SK-N-DZ (cell line): ENCODE data around the gene PPM1E. TPM values are rescaled to one million over a fixed set of nuclear protein-coding genes. Genes with fewer than 3 reads are reported as not detected.
"Not testable (repeated sequence)": the region's sequence is repeated elsewhere in the genome, so short reads cannot be mapped to it uniquely, and the experiment has no call there.

Source experiments
- DNase-seq: peaks from one replicate; pipeline ENCODE4 v3.0.0-alpha.2; 2015; ENCODE audit warnings: low spot score
- polyA plus RNA-seq, 2 experiments: library from polyadenylated mRNA; depleted of rRNA; stranded (reverse); fragments of >200 nt; gene quantifications; 2 replicates each; pipeline ENCODE4 v1.2.3, GENCODE V29; 2014

Gene PPM1E
- polyA plus RNA-seq (2014; cell fraction: cytosol; rRNA removed) = 19.4 and 22.1 TPM in 2 replicates
- polyA plus RNA-seq (2014; cell fraction: nucleus; rRNA removed) = 13.4 and 17.3 TPM in 2 replicates

DNA sequence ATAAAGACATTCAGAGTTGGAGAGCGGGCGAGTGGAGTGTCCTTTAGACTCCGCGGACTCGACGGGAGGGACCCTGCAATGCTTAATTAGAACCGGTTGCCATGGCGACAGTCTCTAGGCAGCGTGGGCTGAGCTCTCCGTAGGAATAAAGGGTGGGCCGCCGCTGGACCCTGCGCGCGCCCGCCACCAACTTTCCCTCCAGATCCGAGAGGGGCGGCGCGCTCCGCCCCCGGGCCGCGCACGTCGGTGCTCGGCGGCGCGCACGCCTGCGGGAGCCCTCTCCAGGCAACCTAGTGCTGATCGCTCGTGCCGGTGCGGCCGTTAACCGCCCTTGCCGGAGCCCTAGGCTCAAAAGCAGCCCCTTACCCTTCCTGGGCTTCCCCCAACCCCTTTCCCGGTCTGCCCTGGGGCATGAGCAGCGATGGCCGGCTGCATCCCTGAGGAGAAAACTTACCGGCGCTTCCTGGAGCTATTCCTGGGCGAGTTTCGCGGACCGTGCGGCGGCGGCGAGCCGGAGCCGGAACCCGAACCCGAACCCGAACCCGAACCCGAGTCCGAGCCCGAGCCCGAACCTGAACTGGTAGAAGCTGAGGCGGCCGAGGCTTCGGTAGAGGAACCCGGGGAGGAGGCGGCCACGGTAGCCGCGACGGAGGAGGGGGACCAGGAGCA, at the start of gene PPM1E:
Gene PPM1E, plus strand, starts transcription at position 278 of the 669 bp plus-strand sequence.
- DNase-seq = peak; percentile 97

DNA sequence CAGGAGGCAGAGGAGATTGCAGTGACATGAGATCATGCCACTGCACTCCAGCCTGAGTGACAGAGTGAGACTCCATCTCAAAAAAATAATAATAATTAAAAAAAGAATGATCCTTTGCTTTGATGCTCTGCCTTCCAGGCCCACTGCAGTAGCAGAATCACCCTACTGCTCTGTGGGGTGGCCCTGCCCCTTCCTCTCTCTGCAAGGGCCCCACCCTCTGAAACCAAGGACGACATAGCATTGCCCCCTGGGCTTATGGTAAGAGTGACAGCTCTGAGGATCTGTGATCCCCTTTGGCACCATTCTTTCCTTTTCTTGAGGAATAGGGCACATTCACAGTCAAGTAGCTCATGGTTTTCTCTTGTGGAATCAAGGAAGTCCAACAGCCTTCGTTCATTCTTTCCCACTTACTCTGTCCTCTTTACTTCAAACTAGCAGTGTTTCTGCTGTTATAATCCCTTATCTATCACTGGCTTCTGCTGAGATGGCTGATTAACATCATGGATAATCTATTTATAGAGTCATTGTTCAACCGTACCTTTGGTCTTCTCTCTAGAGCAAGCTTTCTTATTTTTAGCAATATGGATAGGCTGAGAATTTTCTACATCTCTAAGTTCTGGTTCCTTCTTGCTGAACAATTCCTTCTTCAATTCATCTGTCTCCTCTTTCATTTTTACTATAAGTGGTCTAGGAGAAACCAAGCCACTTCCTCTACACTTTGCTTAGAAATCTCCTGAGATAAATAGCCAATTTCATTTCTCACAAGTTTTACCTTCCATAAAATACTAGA, 49.1 kb upstream of the PPM1E start:
- DNase-seq = no peak

DNA sequence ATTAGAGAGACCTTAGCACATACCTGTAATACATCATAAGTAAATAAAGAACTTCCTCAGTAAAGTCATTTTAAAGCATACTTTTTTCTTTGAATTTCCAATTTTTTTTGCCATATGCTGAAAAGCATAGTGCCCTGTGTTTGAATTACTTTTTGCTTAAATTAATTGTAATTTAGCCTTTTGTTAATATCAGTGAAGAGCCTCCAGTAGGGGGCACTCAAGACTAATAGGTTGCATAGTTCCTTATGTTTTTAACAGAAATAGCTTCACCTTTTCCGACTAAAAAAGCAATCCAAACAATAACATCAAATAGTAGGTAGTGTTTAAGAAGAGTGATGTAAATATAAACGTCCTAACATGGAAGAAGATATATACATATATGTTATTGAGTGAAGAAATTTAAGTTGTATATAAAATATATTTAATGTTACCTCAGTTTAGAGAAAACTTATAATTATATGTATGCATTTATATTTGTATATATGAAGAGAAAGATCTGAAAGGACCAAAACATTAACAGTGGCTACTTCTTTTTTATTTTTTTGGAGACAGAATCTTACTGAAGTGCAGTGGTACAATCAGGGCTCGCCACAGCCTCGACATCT, 44.6 kb upstream of the PPM1E start:
- peak; percentile 63 for DNase-seq

DNA sequence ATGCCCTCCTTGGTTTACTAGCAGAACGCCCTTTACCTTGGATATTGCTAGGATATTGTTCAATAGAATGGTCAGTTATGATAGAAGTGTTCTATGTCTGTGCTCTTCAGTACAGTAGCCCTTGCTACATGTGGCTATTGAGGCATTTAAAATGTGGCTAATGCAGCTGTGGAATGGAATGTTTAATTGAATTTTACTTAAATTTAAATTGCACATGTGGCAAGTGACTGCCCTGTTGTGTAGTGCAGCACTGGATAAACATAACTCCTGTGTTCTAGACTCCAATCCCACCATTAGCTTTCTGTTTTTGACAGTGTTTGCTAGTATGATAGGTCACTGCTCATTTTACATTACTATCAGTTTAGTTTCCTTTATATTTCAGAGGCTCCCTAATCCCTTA, 33.4 kb upstream of the PPM1E start:
- no peak for DNase-seq

DNA sequence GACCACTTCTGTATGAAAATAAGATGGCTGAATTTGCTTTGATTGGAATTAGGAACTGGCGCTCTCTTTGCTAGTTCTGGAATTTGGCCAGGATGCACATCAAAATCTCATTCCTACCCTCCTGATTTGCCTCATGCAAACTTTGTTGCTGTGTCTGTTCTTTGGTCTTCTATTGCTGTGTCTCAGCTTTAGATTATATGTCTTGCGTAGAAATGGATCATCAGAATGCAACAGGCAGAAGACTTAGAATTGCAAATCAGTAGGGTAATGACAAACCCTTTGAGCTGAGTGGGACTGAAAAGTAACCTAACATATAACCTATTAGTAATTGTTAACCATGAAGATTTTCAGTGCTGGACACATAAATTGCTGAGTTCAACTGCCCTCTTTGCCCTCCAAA, 33.0 kb upstream of the PPM1E start:
- no peak for DNase-seq

DNA sequence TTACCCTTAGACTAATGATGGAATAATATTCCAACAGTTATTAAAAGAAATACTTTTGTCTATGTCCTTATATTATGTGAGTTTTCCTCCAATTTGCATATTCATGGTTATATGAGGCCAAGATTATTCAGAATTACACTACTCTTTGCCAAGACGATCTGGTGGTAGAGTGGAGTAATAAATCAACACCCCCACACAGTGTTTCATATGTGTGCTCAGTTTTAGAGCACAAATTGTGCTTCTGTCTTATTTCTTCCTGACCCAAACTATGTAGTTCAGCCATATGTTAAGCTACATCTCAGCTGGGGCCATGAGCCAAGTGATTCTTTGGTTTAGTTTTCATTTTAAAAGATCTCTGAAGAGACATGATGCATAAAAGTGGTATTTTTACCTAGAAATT, 26.9 kb upstream of the PPM1E start:
- no peak for DNase-seq

DNA sequence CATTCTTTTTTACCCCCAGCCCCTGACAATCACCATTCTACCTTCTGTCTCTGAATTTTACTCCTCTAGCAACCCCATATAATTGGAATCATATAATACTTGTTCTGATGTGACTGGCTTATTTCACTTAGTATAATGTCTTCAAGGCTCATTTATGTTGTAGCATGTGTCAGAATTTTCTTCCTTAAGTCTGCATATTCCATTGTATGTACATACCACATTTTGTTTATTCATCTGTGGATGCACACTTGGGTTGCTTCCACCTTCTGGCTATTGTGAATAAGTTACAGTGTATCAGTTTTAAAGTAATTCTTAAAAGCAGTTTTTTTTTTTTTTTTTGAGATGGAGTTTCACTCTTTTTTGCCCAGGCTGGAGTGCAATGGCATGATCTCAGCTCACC, 24.7 kb upstream of the PPM1E start:
- no peak for DNase-seq

DNA sequence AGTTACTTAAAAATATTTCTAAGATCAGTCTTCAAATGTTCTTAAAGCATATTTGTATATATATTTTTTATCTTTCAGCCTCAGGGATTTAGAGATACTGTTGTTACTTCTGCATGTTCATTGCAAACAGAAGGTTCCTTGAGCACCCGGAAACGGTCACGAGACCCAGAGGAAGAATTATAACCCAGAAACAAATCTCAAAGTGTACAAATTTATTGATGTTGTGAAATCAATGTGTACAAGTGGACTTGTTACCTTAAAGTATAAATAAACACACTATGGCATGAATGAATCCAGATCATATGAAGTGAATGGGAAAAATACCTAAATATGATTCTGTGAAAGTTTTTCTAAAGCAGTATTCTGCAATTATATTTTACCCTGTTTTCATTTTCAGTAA, 21.6 kb upstream of the PPM1E start:
- no peak for DNase-seq

DNA sequence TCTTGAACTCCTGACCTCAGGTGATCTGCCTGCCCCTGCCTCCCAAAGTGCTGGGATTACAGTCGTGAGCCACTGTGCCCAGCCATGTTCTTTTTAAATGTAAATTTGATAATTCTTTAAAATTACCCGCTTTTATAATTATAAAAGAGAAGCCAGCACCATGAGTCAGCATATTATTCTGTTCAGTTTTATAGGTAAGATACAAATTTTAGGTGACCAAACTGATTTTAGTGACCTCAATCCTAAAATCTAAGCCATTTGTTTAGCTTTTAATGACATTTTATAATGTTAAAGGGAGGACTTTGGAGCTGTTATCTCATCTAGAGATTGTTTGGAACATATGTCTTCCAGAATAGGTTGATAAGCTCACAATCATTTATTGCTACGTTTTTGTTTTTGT, 20.8 kb upstream of the PPM1E start:
- no peak for DNase-seq

DNA sequence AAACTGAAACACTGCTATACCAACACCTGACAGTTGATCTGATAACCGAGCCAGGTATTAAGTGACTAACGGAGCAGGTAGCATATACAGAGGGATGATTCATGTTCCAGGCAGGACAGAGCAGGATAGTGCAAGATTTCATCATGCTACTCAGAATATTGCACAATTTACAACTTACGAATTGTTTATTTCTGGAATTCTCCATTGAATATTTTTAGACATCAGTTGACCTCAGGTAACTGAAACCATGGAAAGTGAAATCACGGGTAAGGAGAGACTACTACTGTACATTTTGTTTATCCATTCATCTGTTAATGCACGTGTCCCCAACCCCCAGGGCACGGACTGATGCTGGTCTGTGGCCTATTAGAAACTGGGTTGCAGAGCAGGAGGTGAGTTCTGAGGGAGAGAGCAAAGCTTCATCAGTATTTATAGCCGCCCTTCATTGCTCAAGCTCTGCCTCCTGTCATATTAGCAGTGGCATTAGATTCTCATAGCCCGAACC, 14.5 kb upstream of the PPM1E start:
- no peak for DNase-seq

DNA sequence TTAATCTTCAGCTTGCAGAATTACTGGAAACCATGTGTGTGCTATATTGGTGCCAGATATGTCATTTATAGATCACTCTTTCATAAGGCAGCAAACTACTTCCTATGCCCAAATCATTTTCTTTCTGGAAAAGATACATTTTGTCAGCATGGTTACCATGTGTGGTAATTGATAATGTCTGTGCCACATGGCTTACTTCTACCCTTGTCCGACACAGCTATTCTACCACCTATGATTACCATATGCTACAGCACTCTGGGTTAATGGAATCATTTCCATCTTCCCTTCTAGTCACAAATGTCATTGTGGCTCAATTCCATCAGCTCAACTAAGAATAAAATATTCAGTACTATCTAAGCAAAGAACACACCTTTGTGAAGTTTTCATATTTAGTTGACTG, 8.0 kb upstream of the PPM1E start:
- DNase-seq = no peak

DNA sequence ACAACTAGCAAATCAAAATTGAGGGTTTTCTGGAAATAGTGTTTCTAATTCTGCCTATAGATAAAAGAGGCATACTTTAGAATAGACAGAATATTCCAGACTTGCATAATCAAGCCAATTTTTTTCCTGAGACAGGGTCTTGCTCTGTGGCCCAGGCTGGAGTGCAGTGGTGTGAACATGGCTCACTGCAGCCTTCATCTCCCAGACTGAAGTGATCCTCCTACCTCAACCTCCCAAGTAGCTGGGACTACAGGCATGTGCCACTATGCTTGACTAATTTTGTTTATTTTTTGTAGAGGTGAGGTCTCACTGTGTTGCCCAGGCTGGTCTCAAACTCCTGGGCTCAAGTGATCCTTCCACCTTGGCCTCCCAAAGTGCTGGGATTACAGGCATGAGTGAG, 6.0 kb upstream of the PPM1E start:
- DNase-seq = not testable (repeated sequence)

DNA sequence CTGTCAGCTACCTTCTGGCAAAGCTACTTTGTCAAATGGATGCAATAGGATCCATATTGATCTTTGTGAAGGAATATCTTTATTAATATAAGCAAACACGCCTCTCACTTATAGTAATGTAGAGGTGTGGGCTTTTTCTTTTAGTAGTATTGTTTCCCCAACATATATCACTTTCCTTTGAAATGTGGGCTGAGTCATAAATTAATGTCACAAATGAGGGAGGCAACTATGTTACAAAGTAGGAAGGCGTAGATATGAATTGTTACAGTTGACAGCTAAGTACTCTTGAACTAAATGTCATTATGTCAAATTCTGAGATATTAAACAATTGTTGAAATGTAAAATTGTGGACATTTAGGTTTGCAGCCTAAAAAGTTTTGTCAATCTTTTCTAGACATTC, 2.6 kb upstream of the PPM1E start:
- DNase-seq = no peak

DNA sequence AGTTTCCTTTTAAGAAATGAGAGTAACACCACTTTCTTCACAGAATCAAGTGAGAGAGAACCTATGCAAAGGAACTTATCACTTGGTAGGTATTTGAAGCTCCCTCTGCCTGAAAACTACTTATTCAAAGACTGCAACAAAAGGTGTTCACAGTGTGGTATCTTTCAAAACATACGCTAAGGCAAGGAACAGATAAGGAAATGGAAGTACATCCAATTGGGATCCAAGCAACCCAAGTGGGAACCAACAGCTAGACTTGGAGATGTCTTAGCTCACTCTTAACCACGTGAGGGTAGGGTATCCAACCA, 431 bp upstream of the PPM1E start:
- no peak for DNase-seq

DNA sequence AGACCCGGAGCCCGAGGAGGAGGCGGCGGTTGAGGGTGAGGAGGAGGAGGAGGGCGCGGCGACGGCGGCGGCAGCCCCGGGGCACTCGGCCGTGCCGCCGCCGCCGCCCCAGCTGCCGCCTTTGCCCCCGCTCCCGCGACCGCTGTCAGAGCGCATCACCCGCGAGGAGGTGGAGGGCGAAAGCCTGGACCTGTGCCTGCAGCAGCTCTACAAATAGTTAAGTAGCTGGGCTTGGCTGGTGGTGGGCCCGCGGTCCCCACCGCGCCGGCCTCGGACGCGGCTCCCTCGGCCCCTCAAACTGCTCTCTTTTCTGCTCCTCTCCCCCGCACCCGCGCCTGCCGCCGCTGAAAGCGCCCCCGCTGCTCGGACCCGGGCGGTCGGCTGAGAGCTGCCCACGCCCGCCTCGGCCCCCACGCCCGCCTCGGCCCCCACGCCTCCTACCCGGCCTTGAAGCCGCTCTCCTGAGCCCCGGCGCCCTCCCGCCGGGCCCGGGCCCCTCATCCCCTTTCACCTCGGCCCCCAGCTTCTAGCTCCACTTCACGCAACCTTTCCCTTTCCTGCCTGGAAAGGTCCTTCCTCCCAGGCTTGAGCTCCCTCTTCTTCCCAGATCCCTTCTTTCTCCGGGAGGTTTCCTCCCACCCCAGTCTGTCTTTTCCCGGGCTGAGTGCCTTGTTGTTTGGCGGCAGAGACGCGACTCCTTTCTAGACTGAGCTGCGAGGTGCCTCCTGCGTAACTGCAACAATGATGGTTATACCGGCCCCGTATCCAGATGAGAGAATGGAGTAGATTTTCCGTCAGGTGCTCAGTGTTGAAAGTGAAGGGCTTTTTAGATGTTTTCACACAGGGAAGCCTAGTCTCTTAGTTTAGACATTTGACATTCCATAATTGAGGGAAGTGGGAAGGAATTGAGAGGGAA, 850 bp downstream of the PPM1E start:
- peak; percentile 57 for DNase-seq

DNA sequence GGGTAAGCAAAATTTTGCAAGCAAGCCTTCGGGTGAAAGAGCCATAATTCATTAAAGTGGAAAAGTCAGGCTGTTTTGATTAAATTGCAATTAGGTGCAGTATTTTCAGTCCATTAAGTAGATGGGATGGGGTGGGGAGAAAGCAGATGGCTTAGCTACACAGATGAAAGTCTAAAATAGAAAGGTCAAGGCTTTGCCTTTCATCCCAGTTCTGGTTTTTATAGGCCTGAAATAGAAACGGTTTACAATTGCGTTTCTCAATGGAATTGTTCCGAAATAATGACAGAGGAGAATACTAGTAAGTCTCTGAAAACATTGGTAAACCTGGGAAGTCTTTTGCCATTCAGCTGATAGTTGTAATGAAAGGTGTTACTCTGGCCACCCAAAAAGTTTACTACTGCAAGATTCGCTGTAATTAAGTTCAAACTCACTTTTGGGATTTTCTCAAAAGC, 1.5 kb downstream of the PPM1E start:
- DNase-seq = no peak

DNA sequence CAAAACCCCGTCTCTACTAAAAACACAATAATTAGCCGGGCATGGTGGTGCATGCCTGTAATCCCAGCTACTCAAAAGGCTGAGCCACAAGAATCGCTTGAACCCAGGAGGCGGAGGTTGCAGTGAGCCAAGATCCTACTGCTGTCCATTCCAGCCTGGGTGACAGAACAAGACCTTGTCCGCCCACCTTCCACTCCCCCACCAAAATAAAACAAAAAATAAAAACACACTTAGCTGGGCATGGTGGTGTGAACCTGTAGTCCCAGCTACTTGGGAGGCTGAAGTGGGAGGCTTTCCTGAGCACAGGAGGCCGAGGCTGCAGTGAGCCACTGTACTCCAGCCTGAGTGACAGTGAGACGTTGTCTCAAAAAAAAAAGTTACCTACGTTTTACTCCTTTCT, 3.2 kb downstream of the PPM1E start:
- no peak for DNase-seq

DNA sequence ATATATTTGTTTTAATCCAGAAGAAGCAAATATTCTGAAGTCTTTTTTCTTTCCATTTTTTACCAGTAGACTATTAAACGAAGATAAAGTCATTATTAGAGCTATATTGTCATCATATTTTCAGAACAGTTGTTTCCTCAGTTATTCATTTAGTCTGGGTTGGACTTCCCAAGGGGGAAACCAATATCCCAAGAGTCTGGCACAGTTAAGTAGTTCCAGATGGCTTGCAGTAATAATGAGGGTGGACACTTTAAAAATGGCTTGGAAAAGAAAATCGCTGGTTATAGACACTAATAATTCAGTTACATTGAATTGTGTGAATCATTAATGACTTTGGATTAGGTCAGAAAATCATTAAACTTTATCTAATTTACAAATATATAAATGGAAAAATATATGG, 3.9 kb downstream of the PPM1E start:
- no peak for DNase-seq

DNA sequence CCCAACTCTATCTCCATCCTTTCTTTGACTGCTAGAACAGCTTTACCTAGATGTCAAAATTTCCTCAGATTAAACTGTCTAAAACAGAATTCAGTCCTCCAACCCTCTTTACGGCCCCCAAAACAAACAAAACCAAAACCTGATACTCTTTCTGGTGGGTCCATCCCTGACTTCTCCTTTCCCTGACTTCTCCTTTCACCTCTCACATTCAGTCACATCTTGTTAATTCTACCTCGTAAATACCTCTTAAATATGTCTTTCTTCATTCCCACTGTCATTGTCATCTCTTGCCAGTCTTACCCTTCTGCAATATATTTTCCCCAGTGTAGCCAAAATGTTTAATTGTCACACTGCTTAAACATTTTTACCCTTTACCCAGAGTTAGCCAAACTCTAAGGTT, 4.6 kb downstream of the PPM1E start:
- no peak for DNase-seq

DNA sequence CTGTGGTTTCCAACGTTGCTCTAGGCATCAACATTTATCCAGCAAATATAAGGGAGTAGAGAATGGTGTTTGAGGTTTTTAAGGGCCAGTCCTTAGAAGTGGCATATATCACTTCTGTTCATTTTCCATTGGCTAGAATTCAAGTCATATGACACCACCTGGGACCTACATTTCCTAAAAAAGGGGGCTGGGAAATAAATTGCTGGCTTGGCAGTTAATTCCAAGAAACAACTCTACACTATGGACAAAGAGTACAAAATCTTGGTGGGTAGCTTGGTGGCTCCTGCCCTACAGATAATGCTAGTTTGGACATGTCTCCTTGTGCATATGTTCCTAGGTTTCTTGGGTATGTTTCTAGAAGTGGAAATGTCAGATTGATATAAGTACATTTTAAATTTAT, 7.6 kb downstream of the PPM1E start:
- no peak for DNase-seq

DNA sequence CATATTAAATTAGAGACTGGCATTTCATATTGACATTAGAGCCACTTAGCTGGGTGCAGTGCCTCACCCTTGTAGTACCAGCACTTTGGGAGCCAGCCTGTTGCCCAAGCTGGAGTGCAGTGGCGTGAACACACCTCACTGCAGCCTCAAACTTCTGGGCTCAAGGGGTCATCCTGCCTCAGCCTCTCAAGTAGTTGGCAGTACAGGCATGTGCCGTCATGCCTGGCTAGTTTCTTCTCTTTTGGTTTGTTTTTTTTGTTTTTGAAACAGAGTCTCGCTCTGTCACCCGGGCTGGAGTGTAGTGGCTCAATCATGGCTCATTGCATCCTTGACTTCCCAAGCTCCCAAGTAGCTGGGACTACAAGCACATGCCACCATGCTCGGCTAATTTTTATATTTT, 8.7 kb downstream of the PPM1E start:
- no peak for DNase-seq

DNA sequence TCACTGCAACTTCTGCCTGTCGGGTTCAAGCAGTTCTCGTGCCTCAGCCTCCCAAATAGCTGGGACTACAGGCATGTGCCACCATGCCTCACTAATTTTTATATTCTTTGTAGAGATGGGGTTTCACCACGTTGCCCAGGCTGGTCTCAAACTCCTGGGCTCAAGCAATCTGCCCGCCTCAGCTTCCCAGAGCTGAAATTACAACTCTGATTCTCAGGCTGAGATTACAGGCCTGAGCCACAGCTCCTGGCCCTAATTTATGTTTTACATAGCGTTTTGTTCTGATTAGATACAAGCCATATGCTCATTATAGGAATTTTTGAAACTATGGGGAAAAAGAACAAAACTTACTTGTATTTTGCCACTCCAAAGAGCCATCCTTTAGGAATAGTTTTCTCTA, 22.8 kb downstream of the PPM1E start:
- not testable (repeated sequence) for DNase-seq
